HepG2 (cell line): ENCODE data around the gene GNG7. TPM values are rescaled to one million over a fixed set of nuclear protein-coding genes. Genes with fewer than 3 reads are reported as not detected.

Source experiments
- ATF1 ChIP-seq: IDR thresholded peaks from 2 replicates; pipeline ENCODE4 v1.6.1; 2016; ENCODE audit warnings: mild to moderate bottlenecking, control low read depth
- CENPT ChIP-seq: sonication (generic); formaldehyde crosslinking; IDR thresholded peaks from 2 replicates; pipeline ENCODE4 v1.8.0; 2022; ENCODE audit warnings: low read depth, mild to moderate bottlenecking, moderate library complexity, missing genetic modification reagents
- GFI1 ChIP-seq: sonication (generic); formaldehyde crosslinking; IDR thresholded peaks from 2 replicates; pipeline ENCODE4 v1.5.0; 2020; ENCODE audit warnings: missing genetic modification reagents, mild to moderate bottlenecking, borderline replicate concordance
- HOXA9 ChIP-seq: sonication (generic); formaldehyde crosslinking; IDR thresholded peaks from 2 replicates; pipeline ENCODE4 v1.8.1; 2022; ENCODE audit warnings: missing genetic modification reagents, mild to moderate bottlenecking, moderate library complexity, borderline replicate concordance
- IRX3 ChIP-seq: sonication (generic); formaldehyde crosslinking; IDR thresholded peaks from 2 replicates; pipeline ENCODE4 v1.8.1; 2023; ENCODE audit warnings: mild to moderate bottlenecking, low read depth, missing genetic modification reagents, borderline replicate concordance
- KLF15 ChIP-seq: sonication (generic); formaldehyde crosslinking; IDR thresholded peaks from 2 replicates; pipeline ENCODE4 v1.8.1; 2023; ENCODE audit warnings: borderline replicate concordance, mild to moderate bottlenecking, inconsistent platforms, missing genetic modification reagents, mixed read lengths
- MXI1 ChIP-seq: IDR thresholded peaks from 3 replicates; pipeline ENCODE4 v1.6.1; 2012; ENCODE audit warnings: low read depth, low read length, inconsistent platforms, borderline replicate concordance
- SALL2 ChIP-seq: sonication (generic); formaldehyde crosslinking; IDR thresholded peaks from 2 replicates; pipeline ENCODE4 v1.8.1; 2023; ENCODE audit warnings: mild to moderate bottlenecking, missing genetic modification reagents, inconsistent platforms
- SMAD3 ChIP-seq: sonication (generic); formaldehyde crosslinking; IDR thresholded peaks from 2 replicates; pipeline ENCODE4 v1.4.0; 2020; ENCODE audit warnings: missing genetic modification reagents
- SNAI1 ChIP-seq: sonication (generic); formaldehyde crosslinking; IDR thresholded peaks from 2 replicates; pipeline ENCODE4 v1.5.0; 2020; ENCODE audit warnings: mild to moderate bottlenecking, missing genetic modification reagents, borderline replicate concordance
- SNAPC2 ChIP-seq: sonication (generic); formaldehyde crosslinking; IDR thresholded peaks from 2 replicates; pipeline ENCODE4 v1.8.1; 2022; ENCODE audit warnings: mild to moderate bottlenecking, missing genetic modification reagents
- SOX6 ChIP-seq, 2 experiments: fragments of 450-650 bp in 1 of 2; sonication (generic) in 1 of 2; formaldehyde crosslinking in 1 of 2; IDR thresholded peaks; 2 replicates each; pipeline versions ENCODE4 v1.4.0 to v1.6.1; 2017 to 2020; ENCODE audit warnings: antibody characterized with exemption in 1 of 2, mild to moderate bottlenecking in 1 of 2, missing genetic modification reagents in 1 of 2
- STAT5B ChIP-seq: sonication (generic); formaldehyde crosslinking; IDR thresholded peaks from 2 replicates; pipeline ENCODE4 v1.4.0; 2020; ENCODE audit warnings: missing genetic modification reagents
- ZFP1 ChIP-seq: IDR thresholded peaks from 2 replicates; pipeline ENCODE4 v1.6.1; 2016
- ZFP36 ChIP-seq: fragments of 150-350 bp; IDR thresholded peaks from 2 replicates; pipeline ENCODE4 v1.6.1; 2018; ENCODE audit warnings: borderline replicate concordance, low read length, low read depth; ENCODE audit not compliant: partially characterized antibody
- ZNF382 ChIP-seq: sonication (generic); formaldehyde crosslinking; IDR thresholded peaks from 2 replicates; pipeline ENCODE4 v1.5.0; 2020; ENCODE audit warnings: missing genetic modification reagents, mild to moderate bottlenecking, borderline replicate concordance
- ZNF484 ChIP-seq: sonication (generic); formaldehyde crosslinking; IDR thresholded peaks from 2 replicates; pipeline ENCODE4 v1.5.1; 2020; ENCODE audit warnings: mild to moderate bottlenecking, low read depth, missing genetic modification reagents, borderline replicate concordance
- ZNF605 ChIP-seq: sonication (generic); formaldehyde crosslinking; IDR thresholded peaks from 2 replicates; pipeline ENCODE4 v1.8.0; 2022; ENCODE audit warnings: mild to moderate bottlenecking, missing genetic modification reagents
- ZNF672 ChIP-seq: sonication (generic); formaldehyde crosslinking; IDR thresholded peaks from 2 replicates; pipeline ENCODE4 v1.8.1; 2022; ENCODE audit warnings: missing genetic modification reagents
- ZNF878 ChIP-seq: sonication (generic); formaldehyde crosslinking; IDR thresholded peaks from 2 replicates; pipeline ENCODE4 v1.8.1; 2023; ENCODE audit warnings: mild to moderate bottlenecking, missing genetic modification reagents, moderate library complexity
- ZNF883 ChIP-seq: sonication (generic); formaldehyde crosslinking; IDR thresholded peaks from 2 replicates; pipeline ENCODE4 v1.5.1; 2020; ENCODE audit warnings: mild to moderate bottlenecking, missing genetic modification reagents; ENCODE audit errors: not compliant biosample characterization
- polyA plus RNA-seq, 8 experiments: library from polyadenylated mRNA; depleted of rRNA in 3 of 8; stranded (reverse) in 7 of 8; unstranded in 1 of 8; fragments of >200 nt; fragmentation: Illumina TruSeq in 4 of 8; extraction: Trizol in 4 of 8; gene quantifications; 2 replicates each; pipeline versions ENCODE4 v1.2.1 to v1.2.3, GENCODE V29; 2011 to 2016; ENCODE audit warnings: low read depth in 4 of 8, missing spikeins in 1 of 8, mixed read lengths in 1 of 8; ENCODE audit not compliant: insufficient read depth in 1 of 8
- total RNA-seq, 5 experiments: library from RNA; depleted of rRNA; stranded (reverse); fragments of >200 nt; fragmentation: Illumina TruSeq; extraction: Trizol; gene quantifications; 2 replicates each; pipeline ENCODE4 v1.2.3, GENCODE V29; 2016; ENCODE audit warnings: low read depth in 1 of 5
- TF ChIP-seq, protein P1 (sequence below): sonication (generic); formaldehyde crosslinking; IDR thresholded peaks from 2 replicates; pipeline ENCODE4 v1.8.1; 2023; ENCODE audit warnings: mild to moderate bottlenecking, moderate library complexity, missing genetic modification reagents
- TF ChIP-seq, protein P2 (sequence below): conservative IDR thresholded peaks from 2 replicates; pipeline ENCODE4 v1.6.1; 2018; ENCODE audit warnings: missing genetic modification reagents
- TF ChIP-seq, protein P3 (sequence below): fragments of 450-650 bp; IDR thresholded peaks from 2 replicates; pipeline ENCODE4 v1.6.1; 2016
- TF ChIP-seq, protein P4 (sequence below): IDR thresholded peaks from 2 replicates; pipeline ENCODE4 v1.6.1; 2016; ENCODE audit warnings: low read depth, borderline replicate concordance
- TF ChIP-seq, protein P5 (sequence below): sonication (generic); formaldehyde crosslinking; IDR thresholded peaks from 2 replicates; pipeline ENCODE4 v1.5.0; 2020; ENCODE audit warnings: missing genetic modification reagents, mild to moderate bottlenecking, borderline replicate concordance

The GNG7 gene
- total and polyA plus RNA-seq, 2 of the 13 experiments (the other 11 are each of a cell fraction or from before 2014, with no cell fraction given), result 1.4 to 3.3 TPM

DNA sequence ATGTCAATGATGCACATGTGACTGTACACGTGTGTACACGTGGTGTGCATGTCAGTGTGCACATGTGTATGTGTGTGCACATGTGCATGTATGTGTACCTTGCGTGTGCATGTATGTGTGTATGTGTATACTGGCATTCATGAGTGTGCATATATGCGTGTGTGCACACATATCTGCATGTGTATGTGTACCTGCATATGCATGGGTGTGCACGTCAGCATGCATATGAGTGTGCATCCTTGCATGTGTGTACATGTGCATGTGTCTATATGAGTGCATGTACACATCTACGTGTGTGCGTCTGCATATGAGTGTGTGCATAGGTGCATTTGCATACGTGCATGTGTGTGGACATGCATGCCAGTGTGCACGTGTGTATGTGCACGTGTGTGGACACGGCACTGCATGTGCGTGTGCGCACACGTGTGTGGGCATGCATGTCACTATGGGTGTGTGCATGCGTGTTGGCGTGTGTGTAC lies 178.1 kb downstream of the GNG7 start (continued):
- TF ChIP-seq ZNF484 (no peak), SALL2 (no peak), SNAPC2 (no peak), ZFP36 (no peak), MXI1 (peak; percentile 79; the same call in 2 of the 3 replicates), ZFP1 (CRISPR knock-in tag) (no peak), ZNF878 (CRISPR knock-in tag) (no peak), IRX3 (CRISPR knock-in tag) (no peak), SNAI1 (CRISPR knock-in tag) (no peak), SOX6 (IDR thresholded peaks at IDR 0.05) (no peak), SOX6 (CRISPR knock-in tag; IDR thresholded peaks at IDR 0.05) (no peak), ATF1 (CRISPR knock-in tag) (no peak), ZNF672 (CRISPR knock-in tag) (peak; percentile 69; the same call in 1 of the 2 replicates), SMAD3 (no peak), ZNF605 (no peak), GFI1 (CRISPR knock-in tag) (no peak), CENPT (CRISPR knock-in tag) (no peak; the same call in 1 of the 2 replicates), ZNF382 (CRISPR knock-in tag) (no peak), ZNF883 (CRISPR knock-in tag) (no peak), HOXA9 (CRISPR knock-in tag) (peak; percentile 67), STAT5B (CRISPR knock-in tag) (no peak), KLF15 (CRISPR knock-in tag) (no peak)
- TF ChIP-seq, protein P1, sequence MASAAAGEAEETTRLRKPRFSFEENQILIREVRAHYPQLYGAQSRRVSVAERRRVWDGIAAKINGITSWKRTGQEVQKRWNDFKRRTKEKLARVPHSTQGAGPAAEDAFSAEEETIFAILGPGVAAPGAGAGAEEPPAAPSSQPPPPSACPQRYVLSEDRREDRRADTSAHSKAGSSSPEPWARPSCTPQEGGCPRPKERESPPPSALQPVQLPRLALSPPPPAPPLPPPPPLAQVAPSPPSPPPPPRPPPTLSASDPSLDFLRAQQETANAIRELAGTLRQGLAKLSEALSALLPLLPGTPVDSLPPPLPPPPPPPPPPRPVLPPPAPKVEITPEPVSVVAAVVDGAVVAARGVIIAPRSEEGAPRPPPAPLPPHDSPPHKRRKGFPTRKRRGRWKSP (CRISPR knock-in tag), result no peak
- TF ChIP-seq, protein P2, sequence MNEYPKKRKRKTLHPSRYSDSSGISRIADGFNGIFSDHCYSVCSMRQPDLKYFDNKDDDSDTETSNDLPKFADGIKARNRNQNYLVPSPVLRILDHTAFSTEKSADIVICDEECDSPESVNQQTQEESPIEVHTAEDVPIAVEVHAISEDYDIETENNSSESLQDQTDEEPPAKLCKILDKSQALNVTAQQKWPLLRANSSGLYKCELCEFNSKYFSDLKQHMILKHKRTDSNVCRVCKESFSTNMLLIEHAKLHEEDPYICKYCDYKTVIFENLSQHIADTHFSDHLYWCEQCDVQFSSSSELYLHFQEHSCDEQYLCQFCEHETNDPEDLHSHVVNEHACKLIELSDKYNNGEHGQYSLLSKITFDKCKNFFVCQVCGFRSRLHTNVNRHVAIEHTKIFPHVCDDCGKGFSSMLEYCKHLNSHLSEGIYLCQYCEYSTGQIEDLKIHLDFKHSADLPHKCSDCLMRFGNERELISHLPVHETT, result no peak
- TF ChIP-seq, protein P3, sequence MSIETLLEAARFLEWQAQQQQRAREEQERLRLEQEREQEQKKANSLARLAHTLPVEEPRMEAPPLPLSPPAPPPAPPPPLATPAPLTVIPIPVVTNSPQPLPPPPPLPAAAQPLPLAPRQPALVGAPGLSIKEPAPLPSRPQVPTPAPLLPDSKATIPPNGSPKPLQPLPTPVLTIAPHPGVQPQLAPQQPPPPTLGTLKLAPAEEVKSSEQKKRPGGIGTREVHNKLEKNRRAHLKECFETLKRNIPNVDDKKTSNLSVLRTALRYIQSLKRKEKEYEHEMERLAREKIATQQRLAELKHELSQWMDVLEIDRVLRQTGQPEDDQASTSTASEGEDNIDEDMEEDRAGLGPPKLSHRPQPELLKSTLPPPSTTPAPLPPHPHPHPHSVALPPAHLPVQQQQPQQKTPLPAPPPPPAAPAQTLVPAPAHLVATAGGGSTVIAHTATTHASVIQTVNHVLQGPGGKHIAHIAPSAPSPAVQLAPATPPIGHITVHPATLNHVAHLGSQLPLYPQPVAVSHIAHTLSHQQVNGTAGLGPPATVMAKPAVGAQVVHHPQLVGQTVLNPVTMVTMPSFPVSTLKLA, result peak; percentile 99
- TF ChIP-seq, protein P4, sequence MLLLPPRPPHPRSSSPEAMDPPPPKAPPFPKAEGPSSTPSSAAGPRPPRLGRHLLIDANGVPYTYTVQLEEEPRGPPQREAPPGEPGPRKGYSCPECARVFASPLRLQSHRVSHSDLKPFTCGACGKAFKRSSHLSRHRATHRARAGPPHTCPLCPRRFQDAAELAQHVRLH (CRISPR knock-in tag), result peak; percentile 8; the same call in 1 of the 2 replicates
- TF ChIP-seq, protein P5, sequence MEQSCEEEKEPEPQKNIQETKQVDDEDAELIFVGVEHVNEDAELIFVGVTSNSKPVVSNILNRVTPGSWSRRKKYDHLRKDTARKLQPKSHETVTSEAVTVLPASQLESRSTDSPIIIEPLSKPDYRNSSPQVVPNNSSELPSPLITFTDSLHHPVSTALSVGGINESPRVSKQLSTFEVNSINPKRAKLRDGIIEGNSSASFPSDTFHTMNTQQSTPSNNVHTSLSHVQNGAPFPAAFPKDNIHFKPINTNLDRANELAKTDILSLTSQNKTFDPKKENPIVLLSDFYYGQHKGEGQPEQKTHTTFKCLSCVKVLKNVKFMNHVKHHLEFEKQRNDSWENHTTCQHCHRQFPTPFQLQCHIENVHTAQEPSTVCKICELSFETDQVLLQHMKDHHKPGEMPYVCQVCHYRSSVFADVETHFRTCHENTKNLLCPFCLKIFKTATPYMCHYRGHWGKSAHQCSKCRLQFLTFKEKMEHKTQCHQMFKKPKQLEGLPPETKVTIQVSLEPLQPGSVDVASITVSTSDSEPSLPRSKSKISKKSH (CRISPR knock-in tag), result no peak
